GM21390 (cell line): ENCODE measurements around the gene SPNS1.

Source experiments
- ATAC-seq: cut with Tn5 transposase; IDR thresholded peaks from one replicate; pipeline ENCODE4 v1.9.1; 2021; ENCODE audit not compliant: unreplicated experiment

Gene SPNS1

DNA sequence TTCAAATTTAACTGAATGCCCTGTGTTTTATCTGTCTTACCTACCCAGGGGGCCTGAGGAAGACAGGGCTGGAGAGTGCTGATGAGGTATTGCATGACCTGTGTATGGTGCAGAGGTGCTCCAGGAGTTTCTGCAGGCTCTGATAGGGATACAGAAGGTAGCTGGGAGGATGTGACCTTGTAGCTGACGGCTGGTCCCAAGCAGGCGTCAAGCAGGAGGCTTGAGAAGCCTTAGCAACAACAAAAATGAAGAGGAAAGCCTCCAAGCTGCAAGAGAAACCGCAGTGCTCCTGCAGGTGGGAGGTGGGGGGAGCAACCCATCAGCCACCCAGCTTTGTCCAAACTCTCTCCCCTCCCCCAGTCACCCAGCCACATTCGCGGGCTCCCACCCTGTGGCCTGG lies 50.6 kb downstream of the SPNS1 start:
- ATAC-seq, result no peak

DNA sequence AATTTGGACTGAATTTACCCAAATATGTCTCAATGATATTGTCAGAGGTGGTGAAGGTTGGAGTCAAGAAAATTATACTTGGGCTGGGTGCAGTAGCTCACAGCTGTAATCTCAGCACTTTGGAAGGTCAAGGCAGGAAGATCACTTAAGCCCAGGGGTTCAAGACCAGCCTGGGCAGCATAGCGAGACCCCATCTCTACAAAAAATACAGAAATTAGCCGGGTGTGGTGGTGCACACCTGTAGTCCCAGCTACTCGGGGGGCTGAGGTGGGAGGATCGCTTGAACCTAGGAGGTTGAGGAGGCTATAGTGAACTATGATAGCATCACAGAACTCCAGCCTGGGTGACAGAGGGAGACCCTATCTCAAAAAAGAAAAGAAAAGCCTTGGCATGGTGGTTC lies 51.2 kb downstream of the SPNS1 start:
- ATAC-seq, result no peak

DNA sequence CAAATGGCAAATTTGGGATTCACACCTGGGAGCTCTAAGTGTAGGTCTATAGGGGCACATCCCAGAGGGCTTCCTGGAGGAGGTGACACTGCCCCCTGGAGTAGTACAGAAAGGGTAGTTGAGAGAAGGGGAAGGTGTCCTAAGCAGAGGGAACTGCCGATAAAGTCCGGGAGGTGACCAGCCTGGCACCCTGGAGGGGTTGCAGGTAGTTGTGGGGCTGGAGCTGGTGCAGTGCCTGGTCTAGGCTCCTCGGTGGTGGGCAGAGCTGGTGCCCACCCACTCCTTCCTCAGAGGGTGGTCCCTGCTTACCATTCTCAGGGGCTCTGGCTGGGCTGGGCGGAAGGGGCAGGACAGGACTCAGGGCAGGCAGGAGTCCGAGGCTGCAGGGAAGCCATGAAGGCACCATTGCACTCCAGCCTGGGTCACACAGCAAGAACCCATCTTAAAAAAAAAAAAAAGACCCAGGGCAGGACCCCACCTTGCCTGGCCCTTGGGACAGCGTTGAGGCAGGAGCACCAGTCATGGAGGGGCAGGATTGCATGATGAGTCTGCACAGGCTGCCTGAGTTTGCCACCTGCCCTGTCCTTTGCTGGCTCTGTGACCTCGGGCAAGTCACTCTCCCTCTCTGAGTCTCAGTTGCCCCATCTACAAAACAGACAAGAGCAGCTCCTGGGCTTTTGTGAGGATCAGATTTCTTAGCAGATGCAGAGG lies 54.0 kb downstream of the SPNS1 start:
- no peak for ATAC-seq

DNA sequence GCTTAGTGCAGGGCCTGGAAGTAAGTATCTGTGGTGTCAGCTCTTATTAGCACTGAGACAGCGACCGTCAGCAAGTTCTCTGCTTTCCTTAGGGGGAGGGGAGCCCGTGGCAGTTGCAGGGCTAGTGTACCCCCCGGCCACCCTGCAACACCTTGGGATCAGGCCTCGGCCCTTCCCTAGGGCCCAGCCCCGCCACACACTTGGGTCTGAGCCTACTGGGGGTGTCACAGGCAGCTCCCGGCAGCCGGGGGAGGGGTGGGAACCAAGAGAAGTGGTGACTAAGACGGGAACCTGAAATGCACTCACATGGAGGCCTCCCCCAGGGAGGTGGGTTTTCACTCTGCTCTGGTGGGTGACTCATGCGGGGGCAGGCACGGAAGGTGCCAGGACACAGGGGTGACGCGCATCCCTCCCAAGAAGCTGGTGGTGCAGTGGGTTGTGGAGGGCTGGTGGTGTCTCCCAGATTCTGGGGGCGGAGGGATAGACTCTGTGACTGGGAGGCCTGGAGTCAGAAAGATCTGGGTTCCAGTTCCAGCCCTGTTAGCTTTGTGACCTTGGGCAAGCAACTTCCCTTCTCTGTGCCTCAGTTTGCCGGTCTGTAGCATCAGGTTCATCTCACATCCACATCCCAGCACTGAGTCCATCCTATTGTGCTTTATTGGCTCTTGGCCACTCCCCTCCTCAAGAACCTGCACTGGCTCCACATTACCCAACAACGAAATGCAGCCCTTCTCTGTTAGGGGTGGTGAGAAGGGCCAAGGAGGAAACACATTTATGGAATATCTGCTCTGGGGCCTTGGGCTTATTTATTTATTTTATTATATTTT lies 54.8 kb downstream of the SPNS1 start:
- ATAC-seq, result no peak

DNA sequence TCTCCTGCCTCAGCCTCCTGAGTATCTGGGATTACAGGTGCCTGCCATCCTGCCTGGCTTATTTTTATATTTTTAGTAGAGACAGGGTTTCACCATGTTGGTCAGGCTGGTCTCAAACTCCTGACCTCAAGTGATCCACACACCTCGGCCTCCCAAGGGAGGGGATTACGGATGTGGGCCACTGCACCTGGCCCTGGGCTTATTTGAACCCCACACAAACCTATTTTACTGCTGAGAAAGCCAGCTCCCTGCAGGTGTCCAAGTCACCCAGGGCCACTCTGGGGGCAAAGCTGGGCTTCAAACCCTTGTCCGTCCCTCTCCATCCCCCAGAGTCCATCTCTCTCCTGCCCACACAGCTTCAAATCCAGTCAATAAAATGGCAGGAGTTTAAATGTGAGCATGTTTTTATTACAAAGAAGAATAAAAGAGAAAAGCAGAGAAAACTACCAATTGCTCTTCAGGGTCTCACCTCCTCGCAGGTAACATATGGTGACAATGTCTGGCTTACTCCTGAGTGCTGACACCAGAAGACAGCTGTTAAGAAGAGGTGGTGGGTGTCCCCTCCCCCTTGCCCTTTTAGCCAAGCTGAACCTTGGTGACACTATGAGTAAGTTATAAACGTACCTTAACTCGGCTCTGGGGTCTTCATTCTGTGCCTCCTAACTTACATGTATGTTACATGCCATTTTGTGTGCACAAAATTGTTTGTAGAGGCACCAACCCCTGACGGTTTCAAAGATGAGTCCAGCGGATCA lies 55.7 kb downstream of the SPNS1 start:
- ATAC-seq, result no peak
